CD14-positive monocyte (primary cell): ENCODE data around the gene TBC1D22A. TPM values are rescaled to one million over a fixed set of nuclear protein-coding genes. Genes with fewer than 3 reads are reported as not detected.
A peak's percentile ranks its signal among the peaks of the same experiment; 100 is the strongest.

ENCODE experiments used
- DNase-seq, 3 donors: peaks; one replicate each; pipeline ENCODE4 v3.0.0-alpha.2; 2011 to 2022
- H2AFZ ChIP-seq: 2 replicates; pipeline ENCODE4 v1.6.0; 2012; ENCODE audit warnings: mild to moderate bottlenecking, low read depth, low read length, inconsistent platforms; ENCODE audit not compliant: insufficient read depth, poor library complexity, severe bottlenecking
- H3K27ac ChIP-seq, 2 donors: 1 replicate in 1 of 2; 2 replicates in 1 of 2; pipeline ENCODE4 v1.5.1; 2012 to 2013; ENCODE audit warnings: low read length in 2 of 2, control low read depth in 1 of 2, inconsistent platforms in 1 of 2, low read depth in 1 of 2, mild to moderate bottlenecking in 1 of 2
- H3K27me3 ChIP-seq, 2 donors: one replicate each; pipeline versions ENCODE4 v1.6.0 to v1.6.1; 2011 to 2013; ENCODE audit warnings: low read length in 2 of 2; ENCODE audit not compliant: control insufficient read depth in 2 of 2, insufficient read depth in 2 of 2
- H3K36me3 ChIP-seq, 2 donors: replicated peaks in 1 of 2; 1 replicate in 1 of 2; 2 replicates in 1 of 2; pipeline versions ENCODE4 v1.5.1 to v1.6.1; 2012 to 2013; ENCODE audit warnings: low read length in 2 of 2, control low read depth in 1 of 2, inconsistent platforms in 1 of 2, mild to moderate bottlenecking in 1 of 2; ENCODE audit not compliant: insufficient read depth in 2 of 2, control insufficient read depth in 1 of 2
- H3K4me1 ChIP-seq, 2 donors: 1 replicate in 1 of 2; 2 replicates in 1 of 2; pipeline versions ENCODE4 v1.5.1 to v1.6.1; 2012 to 2013; ENCODE audit warnings: low read length in 2 of 2, control low read depth in 1 of 2, inconsistent platforms in 1 of 2, mild to moderate bottlenecking in 1 of 2, moderate library complexity in 1 of 2; ENCODE audit not compliant: insufficient read depth in 2 of 2, control insufficient read depth in 1 of 2
- H3K4me2 ChIP-seq: replicated peaks from 2 replicates; pipeline ENCODE3; 2012; ENCODE audit warnings: low read length, moderate library complexity, mild to moderate bottlenecking; ENCODE audit not compliant: poor library complexity, severe bottlenecking; ENCODE audit errors: extremely low read depth
- H3K4me3 ChIP-seq, 3 experiments: fragments of 200-600 bp in 1 of 3; sonication (generic) in 1 of 3; replicated peaks in 1 of 3; 1 replicate in 2 of 3; 2 replicates in 1 of 3; pipeline ENCODE4 v1.5.1; 2011 to 2013; ENCODE audit warnings: low read length in 3 of 3, mild to moderate bottlenecking in 3 of 3, control low read depth in 2 of 3, low read depth in 2 of 3, inconsistent platforms in 1 of 3, moderate library complexity in 1 of 3
- H3K79me2 ChIP-seq: 2 replicates; pipeline ENCODE4 v1.6.0; 2012; ENCODE audit warnings: mild to moderate bottlenecking, control low read depth, inconsistent platforms, low read length, moderate library complexity; ENCODE audit not compliant: insufficient read depth
- H3K9ac ChIP-seq: 2 replicates; pipeline ENCODE4 v1.6.0; 2017; ENCODE audit warnings: low read length, mild to moderate bottlenecking; ENCODE audit not compliant: insufficient read depth, poor library complexity, severe bottlenecking
- H3K9me3 ChIP-seq, 2 donors: replicated peaks in 1 of 2; 1 replicate in 1 of 2; 2 replicates in 1 of 2; pipeline versions ENCODE4 v1.5.1 to v1.6.1; 2012 to 2013; ENCODE audit warnings: low read length in 2 of 2, control low read depth in 1 of 2; ENCODE audit not compliant: control insufficient read depth in 1 of 2, insufficient read depth in 1 of 2
- H4K20me1 ChIP-seq: 2 replicates; pipeline ENCODE4 v1.6.0; 2012; ENCODE audit warnings: mild to moderate bottlenecking, low read length, control low read depth, moderate library complexity; ENCODE audit not compliant: insufficient read depth
- H3K27ac Mint-ChIP-seq, 7 donors: one replicate each; pipeline ENCODE4 v1.8.0; 2020; ENCODE audit warnings: mild to moderate bottlenecking in 7 of 7, mixed read lengths in 7 of 7, moderate library complexity in 6 of 7, inconsistent platforms in 2 of 7
- H3K27me3 Mint-ChIP-seq, 3 donors: one replicate each; pipeline ENCODE4 v1.8.0; 2021 to 2022; ENCODE audit warnings: low read depth in 3 of 3, mild to moderate bottlenecking in 3 of 3, mixed read lengths in 3 of 3, moderate library complexity in 3 of 3, inconsistent platforms in 1 of 3
- H3K36me3 Mint-ChIP-seq, 2 donors: one replicate each; pipeline ENCODE4 v1.8.0; 2020; ENCODE audit warnings: mixed read lengths in 2 of 2, inconsistent platforms in 1 of 2, mild to moderate bottlenecking in 1 of 2
- H3K4me1 Mint-ChIP-seq: one replicate; pipeline ENCODE4 v1.8.0; 2020; ENCODE audit warnings: mild to moderate bottlenecking, mixed read lengths
- H3K4me3 Mint-ChIP-seq, 2 donors: one replicate each; pipeline ENCODE4 v1.8.0; 2020; ENCODE audit warnings: mild to moderate bottlenecking in 2 of 2, mixed read lengths in 2 of 2, moderate library complexity in 1 of 2
- H3K9me3 Mint-ChIP-seq, 7 donors: one replicate each; pipeline ENCODE4 v1.8.0; 2020 to 2022; ENCODE audit warnings: mixed read lengths in 7 of 7, mild to moderate bottlenecking in 6 of 7, moderate library complexity in 6 of 7, inconsistent platforms in 2 of 7
- WGBS: methylation state at CpG from one replicate; pipeline ENCODE4 v1.1.5; 2013; ENCODE audit warnings: missing lambda C conversion rate; ENCODE audit not compliant: insufficient coverage; 5-methylcytosine and 5-hydroxymethylcytosine counted together
- intact Hi-C, 2 donors: fragments of 100-400 bp; cut with micrococcal nuclease; formaldehyde crosslinking; loops; one replicate each; pipeline versions ENCODE4 v1.15.0 to v1.15.1; 2023
- polyA plus RNA-seq, 3 donors: library from polyadenylated mRNA; depleted of rRNA in 1 of 3; unstranded in 2 of 3; stranded (reverse) in 1 of 3; fragments of 300-500 nt in 2 of 3; fragments of >200 nt in 1 of 3; fragmentation: Illumina TruSeq in 2 of 3; gene quantifications; 1 replicate in 2 of 3; 2 replicates in 1 of 3; pipeline ENCODE4 v1.2.3, GENCODE V29; 2012 to 2021
- TF ChIP-seq, protein P1 (sequence below): fragments of 200-600 bp; IDR thresholded peaks from one replicate; pipeline ENCODE4 v1.8.0; 2022; ENCODE audit warnings: antibody characterized with exemption, mild to moderate bottlenecking

Gene TBC1D22A
- polyA plus RNA-seq, 3 donors: 25.9 to 36.2 (median 29.5) TPM

DNA sequence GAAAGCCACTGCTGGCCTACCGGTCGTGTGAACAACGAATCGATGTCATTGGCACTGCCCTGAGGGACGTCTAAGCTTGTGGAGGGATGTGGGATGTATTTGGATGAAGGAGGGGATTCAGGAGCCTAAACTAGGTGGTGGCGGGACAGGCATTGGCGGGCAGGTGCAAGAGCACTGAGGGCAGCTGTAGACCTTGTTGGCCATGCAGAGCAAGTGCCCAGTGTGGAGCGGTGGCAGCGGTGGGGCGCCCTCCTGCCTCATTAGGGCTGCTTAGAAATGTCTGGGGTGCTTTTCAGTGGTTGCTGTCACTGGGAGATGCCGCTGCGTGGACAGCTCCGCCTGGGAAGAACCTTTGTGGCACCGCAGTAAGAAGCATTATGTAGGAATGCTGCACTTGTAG is 220.2 kb downstream of the TBC1D22A start:
- TF ChIP-seq, protein P1, sequence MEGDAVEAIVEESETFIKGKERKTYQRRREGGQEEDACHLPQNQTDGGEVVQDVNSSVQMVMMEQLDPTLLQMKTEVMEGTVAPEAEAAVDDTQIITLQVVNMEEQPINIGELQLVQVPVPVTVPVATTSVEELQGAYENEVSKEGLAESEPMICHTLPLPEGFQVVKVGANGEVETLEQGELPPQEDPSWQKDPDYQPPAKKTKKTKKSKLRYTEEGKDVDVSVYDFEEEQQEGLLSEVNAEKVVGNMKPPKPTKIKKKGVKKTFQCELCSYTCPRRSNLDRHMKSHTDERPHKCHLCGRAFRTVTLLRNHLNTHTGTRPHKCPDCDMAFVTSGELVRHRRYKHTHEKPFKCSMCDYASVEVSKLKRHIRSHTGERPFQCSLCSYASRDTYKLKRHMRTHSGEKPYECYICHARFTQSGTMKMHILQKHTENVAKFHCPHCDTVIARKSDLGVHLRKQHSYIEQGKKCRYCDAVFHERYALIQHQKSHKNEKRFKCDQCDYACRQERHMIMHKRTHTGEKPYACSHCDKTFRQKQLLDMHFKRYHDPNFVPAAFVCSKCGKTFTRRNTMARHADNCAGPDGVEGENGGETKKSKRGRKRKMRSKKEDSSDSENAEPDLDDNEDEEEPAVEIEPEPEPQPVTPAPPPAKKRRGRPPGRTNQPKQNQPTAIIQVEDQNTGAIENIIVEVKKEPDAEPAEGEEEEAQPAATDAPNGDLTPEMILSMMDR: no peak
- peaks cover 0 to 1% (median 0%) of the 10 kb centered on the region in 3 donors for H3K27me3 Mint-ChIP-seq
- H3K9ac ChIP-seq: no peak overlapping the region
- WGBS: 96% methylated on average over 11 of the region's 14 CpGs
- H3K4me1 Mint-ChIP-seq: no peaks in the 10 kb centered on the region
- no peak overlapping the region for H3K27ac ChIP-seq
- intact Hi-C loops: no loop called here
- H3K27me3 ChIP-seq: no peaks in the 10 kb centered on the region
- peaks cover 42% of the 10 kb centered on the region for H4K20me1 ChIP-seq
- H3K4me3 ChIP-seq: no peak overlapping the region
- peaks cover 0 to 7% of the 10 kb centered on the region in 2 donors for H3K9me3 ChIP-seq
- peaks cover 3% of the 10 kb centered on the region for H3K79me2 ChIP-seq
- H3K36me3 Mint-ChIP-seq: peaks cover 55 to 59% of the 10 kb centered on the region in 2 donors
- peaks cover 4 to 10% (median 6%) of the 10 kb centered on the region in 7 donors for H3K9me3 Mint-ChIP-seq
- no peak overlapping the region for H3K4me2 ChIP-seq
- H3K4me1 ChIP-seq: no peaks in the 10 kb centered on the region
- H3K36me3 ChIP-seq: peaks cover 20 to 52% of the 10 kb centered on the region in 2 donors
- H2AFZ ChIP-seq: no peak overlapping the region
- H3K27ac Mint-ChIP-seq: peak overlapping the region in 1 of 7 donors; percentile 59
- H3K4me3 Mint-ChIP-seq: no peak overlapping the region
- DNase-seq: no peak

DNA sequence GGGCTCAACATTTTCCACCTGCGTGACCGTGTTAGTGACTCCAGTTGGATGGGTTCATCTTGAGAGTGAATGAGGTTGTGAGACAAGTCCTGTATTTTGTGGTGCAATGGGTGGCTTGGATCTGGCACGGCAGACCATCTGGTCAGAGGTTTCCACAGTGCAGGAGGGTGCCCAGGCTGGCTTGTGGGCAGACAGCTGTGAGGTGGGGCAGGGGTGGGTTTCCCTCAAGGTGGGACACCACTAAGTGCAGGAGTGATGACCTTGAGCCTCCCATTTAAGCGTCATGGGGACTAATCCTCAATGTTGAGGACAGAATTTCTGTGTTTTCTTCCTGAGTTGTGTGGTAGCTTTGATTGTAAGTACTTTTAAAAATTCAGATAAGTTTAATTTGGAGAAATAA is 220.6 kb downstream of the TBC1D22A start:
- H3K4me3 Mint-ChIP-seq: no peak overlapping the region
- TF ChIP-seq, protein P1: no peak

More for the DNA sequence above, 220.6 kb downstream of the TBC1D22A start:
- WGBS: 89% methylated on average over 4 of the region's 4 CpGs
- intact Hi-C loops: no loop called here
- Histone ChIP-seq H3K79me2 (peaks cover 3% of the 10 kb centered on the region), H3K4me3 (no peak overlapping the region), H3K9me3 (peaks cover 0 to 3% of the 10 kb centered on the region in 2 donors), H3K36me3 (peaks cover 16 to 51% of the 10 kb centered on the region in 2 donors), H3K27ac (no peak overlapping the region), H4K20me1 (peaks cover 46% of the 10 kb centered on the region), H3K4me1 (no peaks in the 10 kb centered on the region), H2AFZ (no peak overlapping the region), H3K9ac (no peak overlapping the region), H3K4me2 (no peak overlapping the region), H3K27me3 (no peaks in the 10 kb centered on the region)
- peaks cover 1 to 7% (median 4%) of the 10 kb centered on the region in 7 donors for H3K9me3 Mint-ChIP-seq
- no peak overlapping the region for H3K27ac Mint-ChIP-seq
- H3K36me3 Mint-ChIP-seq: peaks cover 51 to 56% of the 10 kb centered on the region in 2 donors
- no peaks in the 10 kb centered on the region for H3K4me1 Mint-ChIP-seq
- peaks cover 0 to 1% (median 0%) of the 10 kb centered on the region in 3 donors for H3K27me3 Mint-ChIP-seq
- no peak for DNase-seq
